HG03159 (cell line): Measurements from ENCODE around the gene MAPK12.

ENCODE experiments used
- ATAC-seq: cut with Tn5 transposase; IDR thresholded peaks from one replicate; pipeline ENCODE4 v1.9.1; 2021; ENCODE audit warnings: mild to moderate bottlenecking, moderate library complexity; ENCODE audit not compliant: unreplicated experiment

Gene MAPK12

DNA sequence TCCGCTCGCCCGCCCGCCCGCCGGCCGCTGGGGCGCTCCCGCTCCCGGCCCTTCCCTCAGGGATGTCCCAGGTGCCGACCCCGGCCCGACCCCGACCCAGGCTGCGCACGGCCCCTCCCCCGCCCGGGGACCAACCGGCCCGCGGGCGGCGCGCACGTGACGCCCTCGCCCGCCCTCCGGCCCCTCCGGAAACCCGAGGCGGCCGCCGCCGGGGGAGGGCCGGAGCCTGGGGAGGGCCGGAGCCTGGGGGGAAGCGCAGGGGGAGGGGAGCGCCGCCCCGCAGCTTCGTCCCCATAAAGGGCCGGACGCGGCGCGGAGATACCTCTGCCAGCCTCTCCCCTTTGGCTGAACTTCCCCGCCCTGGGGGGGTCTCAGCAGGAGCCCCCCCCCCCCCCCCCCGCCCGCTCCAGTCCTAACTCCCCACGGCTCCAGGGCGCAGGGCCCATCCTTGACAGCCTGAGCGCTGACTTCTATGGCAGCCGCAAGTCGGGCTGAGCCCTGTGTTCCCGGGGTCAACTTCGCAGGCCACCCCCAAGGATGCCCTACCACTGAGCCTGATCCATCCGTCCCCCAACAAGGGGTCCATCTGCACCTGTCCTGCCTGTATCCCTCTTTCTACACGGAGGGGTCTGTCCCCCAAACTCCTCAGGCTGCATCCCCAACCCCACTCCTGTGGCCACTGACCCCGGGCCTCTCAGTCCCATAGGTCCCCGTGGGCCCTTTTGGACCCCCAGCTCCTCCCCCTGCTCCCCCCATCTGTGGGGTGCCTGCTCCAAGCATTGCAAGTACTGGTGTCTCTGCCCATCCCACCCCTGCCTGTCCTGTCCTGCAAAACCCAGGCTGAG is at the start of gene MAPK12:
Gene MAPK12 (minus strand): TSS at position 69 of the 845 bp plus-strand sequence. CDS start 174 bp downstream, outside the sequence.
- ATAC-seq = no peak

GRCh38 chr22:50310949-50311444 is 49.5 kb upstream of the MAPK12 start:
- ATAC-seq = no peak

DNA sequence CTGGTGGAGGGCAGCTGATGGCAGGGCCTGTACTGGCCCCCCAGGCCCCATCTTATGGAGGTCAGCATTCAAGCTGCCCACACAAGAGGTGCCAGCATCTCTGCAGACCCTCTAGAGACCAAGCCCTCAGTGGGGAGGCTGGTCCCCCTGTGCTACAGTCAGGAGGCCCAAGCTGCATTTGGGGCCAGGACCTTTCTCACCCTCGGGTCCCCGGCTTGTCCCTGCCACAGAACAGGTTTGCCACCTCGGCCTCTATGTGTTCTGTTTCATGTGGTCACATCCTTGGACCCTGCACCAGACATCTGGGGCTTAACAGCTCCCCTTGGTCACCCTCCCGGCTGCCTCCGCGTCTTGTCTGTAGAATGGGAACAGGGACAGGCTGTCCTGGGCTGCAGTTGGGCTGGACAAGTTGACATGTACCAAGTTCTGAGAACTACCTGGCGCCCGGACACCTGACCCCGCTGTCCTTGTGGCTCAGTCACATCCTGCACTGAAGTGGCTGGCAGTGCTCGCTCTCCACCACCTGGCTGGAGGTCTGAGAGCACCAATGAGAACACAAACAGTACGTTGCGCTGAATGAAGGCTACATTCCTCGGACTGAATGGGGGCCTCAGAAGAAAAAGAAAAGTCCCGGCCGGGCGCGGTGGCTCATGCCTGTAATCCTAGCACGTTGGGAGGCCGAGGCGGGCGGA is 48.7 kb upstream of the MAPK12 start:
- no peak for ATAC-seq

DNA sequence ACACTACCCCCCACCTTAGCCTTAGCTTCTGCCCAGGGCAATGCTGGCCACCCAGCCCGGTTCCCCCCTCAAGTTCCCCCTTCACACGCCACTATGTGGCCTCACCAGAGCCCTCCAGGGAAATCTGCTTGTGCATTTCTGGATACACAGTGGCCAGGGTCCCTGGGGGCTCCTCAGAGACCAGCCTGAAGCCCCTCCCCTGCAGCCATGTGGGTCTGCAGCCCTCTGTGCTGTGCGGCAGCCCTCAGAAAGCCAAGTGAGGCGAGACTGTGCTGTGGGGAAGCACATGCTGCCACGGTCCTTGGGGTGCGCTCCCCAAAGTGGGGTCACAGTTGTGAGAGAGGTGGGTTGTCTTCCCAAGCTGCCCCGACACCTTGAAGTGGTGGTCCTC is 48.1 kb upstream of the MAPK12 start:
- ATAC-seq = no peak

- ATAC-seq = no peak
Observed at GRCh38 chr22:50308986-50309600, 47.6 kb upstream of the MAPK12 start.

- no peak for ATAC-seq
Observed at GRCh38 chr22:50308597-50308935, 47.1 kb upstream of the MAPK12 start.

GRCh38 chr22:50307890-50308596 is 46.6 kb upstream of the MAPK12 start:
- ATAC-seq = no peak

- ATAC-seq = peak; percentile 42
Observed at GRCh38 chr22:50306753-50307749, 45.6 kb upstream of the MAPK12 start, which contains the start of gene PLXNB2. PLXNB2 (minus strand) TSS chr22:50307646; CDS start chr22:50290584, 17,062 bp downstream.

GRCh38 chr22:50305923-50306566 is 44.6 kb upstream of the MAPK12 start:
- no peak for ATAC-seq

- no peak for ATAC-seq
Observed at GRCh38 chr22:50305393-50305922, 44.0 kb upstream of the MAPK12 start.

DNA sequence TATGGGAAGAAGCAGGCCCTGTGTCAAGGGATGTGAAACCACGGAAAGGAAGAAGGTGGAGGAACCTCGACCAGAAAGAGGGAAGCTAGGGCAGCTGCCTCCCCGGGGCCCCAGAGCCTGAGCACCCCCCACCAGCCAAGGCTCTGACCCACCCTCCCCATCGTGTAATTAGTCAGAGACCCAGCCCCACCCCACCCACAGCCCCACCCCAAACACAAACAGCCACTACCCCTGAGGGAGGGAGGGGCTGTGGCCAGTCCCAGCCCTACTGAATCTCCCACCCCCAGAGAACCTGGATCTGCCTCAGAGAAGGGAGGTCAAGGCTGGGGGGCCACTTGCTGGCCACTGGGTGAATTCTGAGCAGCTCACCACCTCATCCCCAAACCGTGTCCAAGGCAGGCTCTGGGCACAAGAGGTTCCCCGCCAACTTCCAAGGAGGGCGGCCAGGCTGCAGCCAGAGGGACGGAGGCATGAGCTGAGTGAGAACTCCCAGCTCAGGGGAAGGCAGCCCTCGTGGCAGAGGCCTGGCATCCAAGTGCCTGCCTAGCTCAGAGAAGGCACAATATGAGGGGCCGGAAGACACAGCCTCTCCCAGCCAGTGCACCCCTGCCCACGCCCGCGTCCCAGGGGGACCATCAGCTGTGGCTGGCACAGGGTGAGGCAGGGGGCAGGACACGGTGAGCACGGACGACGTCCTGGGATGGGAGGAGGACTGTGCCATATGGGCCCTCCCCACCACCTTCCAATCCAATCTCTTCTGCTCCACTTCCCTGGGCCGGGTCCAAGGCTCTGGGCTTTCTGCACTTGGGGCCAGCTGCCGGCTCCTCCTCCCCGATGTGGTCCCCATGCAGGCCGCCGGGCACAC is 43.3 kb upstream of the MAPK12 start:
- no peak for ATAC-seq

DNA sequence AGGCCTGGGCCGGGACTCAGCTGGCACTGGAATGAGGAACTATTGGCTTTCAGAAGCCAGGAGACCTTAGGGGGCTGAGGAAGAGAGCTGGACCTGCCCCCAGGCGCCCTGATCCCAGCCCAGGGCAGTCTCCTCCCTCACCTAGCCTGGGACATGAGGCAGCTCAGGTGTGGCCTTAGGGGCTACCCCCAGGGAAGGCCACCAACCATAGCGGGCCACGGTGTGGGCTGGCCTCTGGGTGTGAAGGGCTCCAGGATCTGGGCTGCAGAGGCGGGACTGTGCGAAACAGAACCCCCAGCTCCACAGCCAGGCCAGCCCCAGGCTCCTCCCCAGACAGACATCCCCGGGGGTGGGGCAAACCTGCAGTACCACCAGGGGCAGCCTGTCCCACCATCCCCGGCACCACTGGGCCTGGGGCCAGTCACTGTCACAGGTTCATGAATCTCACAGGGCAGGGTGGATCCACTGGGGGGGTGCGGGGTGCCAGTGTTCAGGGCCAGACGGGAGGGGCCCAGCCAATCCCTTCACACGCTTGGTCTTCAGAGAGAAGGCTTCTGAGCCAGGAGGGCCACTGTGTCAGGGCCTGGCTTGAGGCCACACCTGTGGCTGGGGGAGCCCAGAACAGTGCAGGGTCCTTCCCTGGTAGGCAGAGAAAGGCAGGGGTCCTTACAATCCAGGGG is 42.5 kb upstream of the MAPK12 start:
- ATAC-seq = no peak

DNA sequence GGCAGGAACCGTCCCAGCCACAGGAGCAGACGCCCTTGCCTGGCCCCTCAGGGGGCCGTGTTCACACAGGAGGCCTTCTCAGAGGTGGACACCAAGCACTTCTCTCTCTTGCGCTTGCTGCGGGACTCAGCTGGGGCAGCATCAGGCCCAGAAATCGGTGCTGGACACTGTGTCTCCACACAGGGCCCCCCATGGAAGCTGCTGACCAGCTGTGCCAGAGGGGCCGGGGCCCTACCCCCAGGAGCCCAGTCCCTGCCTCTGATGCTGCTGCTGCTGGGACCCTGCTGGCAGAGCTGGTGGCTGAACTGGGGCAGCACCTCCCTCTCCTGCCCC is 42.0 kb upstream of the MAPK12 start:
- no peak for ATAC-seq

GRCh38 chr22:50302564-50302963 is 41.1 kb upstream of the MAPK12 start:
- no peak for ATAC-seq

- ATAC-seq = no peak
Observed at GRCh38 chr22:50302041-50302541, 40.6 kb upstream of the MAPK12 start.

GRCh38 chr22:50301581-50301991 is 40.1 kb upstream of the MAPK12 start:
- ATAC-seq = no peak

DNA sequence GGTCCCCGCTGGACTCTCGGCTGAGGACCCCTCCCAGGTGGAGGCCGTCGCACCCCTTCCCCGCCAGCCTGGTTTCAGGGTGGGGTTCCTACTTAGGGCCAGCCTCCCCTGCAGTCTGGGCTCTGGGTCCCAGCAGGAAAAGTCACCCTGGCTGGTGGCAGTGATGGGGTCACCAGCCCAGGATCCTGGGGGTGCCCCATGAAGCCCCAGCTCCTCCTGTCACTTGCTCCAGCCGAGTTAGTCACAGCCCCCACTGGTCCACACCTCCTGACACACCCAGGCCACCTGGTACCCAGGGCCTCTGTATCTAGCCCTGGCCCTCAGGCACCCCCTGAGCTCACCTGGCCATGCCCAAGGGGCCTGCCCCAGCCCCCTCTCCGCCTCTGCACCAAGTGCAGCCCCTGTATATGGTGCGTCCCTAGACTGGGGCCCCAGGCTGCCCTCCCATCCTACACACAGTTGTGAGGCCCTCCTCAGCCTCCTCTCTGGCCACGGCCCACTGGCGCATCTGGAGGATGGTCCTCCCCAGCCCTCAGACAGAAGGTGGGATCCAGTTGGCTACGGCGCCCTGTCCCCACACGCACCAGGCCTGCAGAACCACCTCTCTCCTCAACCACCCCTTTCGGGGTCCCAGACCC is 39.3 kb upstream of the MAPK12 start:
- ATAC-seq = no peak
